AG04449 (cell line): ENCODE measurements around the gene SELENOW.
"Not testable (repeated sequence)": the region's sequence is repeated elsewhere in the genome, so short reads cannot be mapped to it uniquely, and the experiment has no call there.

Experiments
- CTCF ChIA-PET: fragments of 350-600 bp; formaldehyde crosslinking; extraction: SDS; loops from one replicate; lab custom pipeline; 2021; ENCODE audit warnings: antibody characterized with exemption; lab: Yijun Ruan, JAX
- POLR2A ChIA-PET: fragments of 400-600, 350-600 bp; formaldehyde crosslinking; extraction: SDS; loops from one replicate; lab custom pipeline; 2020; ENCODE audit warnings: antibody characterized with exemption, inconsistent platforms; lab: Yijun Ruan, JAX
- DNase-seq: peaks from one replicate; pipeline ENCODE4 v3.0.0-alpha.2; 2010; ENCODE audit warnings: low read depth, low spot score
- H3K4me3 ChIP-seq: 2 replicates; pipeline ENCODE4 v1.5.1; 2011; ENCODE audit warnings: low read depth, mild to moderate bottlenecking, control low read depth, low read length
- TF ChIP-seq, protein P1 (sequence below): IDR thresholded peaks from one replicate; pipeline ENCODE4 v1.5.1; 2011; ENCODE audit warnings: mild to moderate bottlenecking, moderate library complexity, low read length, control low read depth, inconsistent platforms; ENCODE audit not compliant: insufficient read depth; ENCODE audit errors: missing control alignments

SELENOW gene

DNA sequence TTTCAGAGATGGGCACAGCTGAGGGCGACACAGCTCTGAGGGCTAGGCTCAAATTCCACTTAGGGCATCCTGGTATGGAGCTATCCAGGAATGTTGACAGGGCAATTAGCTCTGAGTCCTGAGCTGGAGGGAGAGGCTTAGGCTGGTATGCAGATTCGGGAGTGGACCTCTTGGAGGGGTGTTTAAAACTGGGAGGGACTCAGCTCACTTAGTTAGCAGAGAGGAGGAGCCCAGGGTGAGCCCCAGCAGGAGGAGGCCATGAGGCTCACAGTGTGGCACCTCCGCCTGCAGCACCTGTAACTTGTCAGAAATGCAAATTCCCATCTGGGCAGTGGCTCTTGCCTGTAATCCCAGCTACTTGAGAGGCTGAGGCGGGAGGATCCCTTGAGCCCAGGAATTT is 43.4 kb upstream of the SELENOW start:
- TF ChIP-seq, protein P1, sequence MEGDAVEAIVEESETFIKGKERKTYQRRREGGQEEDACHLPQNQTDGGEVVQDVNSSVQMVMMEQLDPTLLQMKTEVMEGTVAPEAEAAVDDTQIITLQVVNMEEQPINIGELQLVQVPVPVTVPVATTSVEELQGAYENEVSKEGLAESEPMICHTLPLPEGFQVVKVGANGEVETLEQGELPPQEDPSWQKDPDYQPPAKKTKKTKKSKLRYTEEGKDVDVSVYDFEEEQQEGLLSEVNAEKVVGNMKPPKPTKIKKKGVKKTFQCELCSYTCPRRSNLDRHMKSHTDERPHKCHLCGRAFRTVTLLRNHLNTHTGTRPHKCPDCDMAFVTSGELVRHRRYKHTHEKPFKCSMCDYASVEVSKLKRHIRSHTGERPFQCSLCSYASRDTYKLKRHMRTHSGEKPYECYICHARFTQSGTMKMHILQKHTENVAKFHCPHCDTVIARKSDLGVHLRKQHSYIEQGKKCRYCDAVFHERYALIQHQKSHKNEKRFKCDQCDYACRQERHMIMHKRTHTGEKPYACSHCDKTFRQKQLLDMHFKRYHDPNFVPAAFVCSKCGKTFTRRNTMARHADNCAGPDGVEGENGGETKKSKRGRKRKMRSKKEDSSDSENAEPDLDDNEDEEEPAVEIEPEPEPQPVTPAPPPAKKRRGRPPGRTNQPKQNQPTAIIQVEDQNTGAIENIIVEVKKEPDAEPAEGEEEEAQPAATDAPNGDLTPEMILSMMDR: no peak
- ChIA-PET POLR2A (interaction anchor here (0.6 to 2.1 kb wide), 5 partner anchors 9 to 22 kb away, joined by 3 to 12 read pairs (median 5); no protein-coding TSS in a partner anchor), CTCF (interaction anchor here (0.7 to 2.5 kb wide), 3 partner anchors 8 to 22 kb away, joined by 3 to 10 read pairs (median 7); partner anchors contain the start of gene EHD2)
- H3K4me3 ChIP-seq: no peak overlapping the region
- DNase-seq: no peak

DNA sequence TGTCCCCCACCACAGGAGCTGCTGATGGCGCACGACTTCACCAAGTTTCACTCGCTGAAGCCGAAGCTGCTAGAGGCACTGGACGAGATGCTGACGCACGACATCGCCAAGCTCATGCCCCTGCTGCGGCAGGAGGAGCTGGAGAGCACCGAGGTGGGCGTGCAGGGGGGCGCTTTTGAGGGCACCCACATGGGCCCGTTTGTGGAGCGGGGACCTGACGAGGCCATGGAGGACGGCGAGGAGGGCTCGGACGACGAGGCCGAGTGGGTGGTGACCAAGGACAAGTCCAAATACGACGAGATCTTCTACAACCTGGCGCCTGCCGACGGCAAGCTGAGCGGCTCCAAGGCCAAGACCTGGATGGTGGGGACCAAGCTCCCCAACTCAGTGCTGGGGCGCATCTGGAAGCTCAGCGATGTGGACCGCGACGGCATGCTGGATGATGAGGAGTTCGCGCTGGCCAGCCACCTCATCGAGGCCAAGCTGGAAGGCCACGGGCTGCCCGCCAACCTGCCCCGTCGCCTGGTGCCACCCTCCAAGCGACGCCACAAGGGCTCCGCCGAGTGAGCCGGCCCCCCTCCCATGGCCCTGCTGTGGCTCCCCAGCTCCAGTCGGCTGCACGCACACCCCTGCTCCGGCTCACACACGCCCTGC is 37.5 kb upstream of the SELENOW start:
- CTCF ChIA-PET: interaction anchor here (3.9 kb wide), 1 partner anchor 28 kb away, joined by 49 read pairs; the partner anchor contains the start of gene EHD2
- no peak overlapping the region for H3K4me3 ChIP-seq
- TF ChIP-seq, protein P1: no peak
- POLR2A ChIA-PET: interaction anchor here (0.5 to 4.4 kb wide), 3 partner anchors 18 to 25 kb away, joined by 3 to 32 read pairs (median 16); no protein-coding TSS in a partner anchor
- DNase-seq: no peak

DNA sequence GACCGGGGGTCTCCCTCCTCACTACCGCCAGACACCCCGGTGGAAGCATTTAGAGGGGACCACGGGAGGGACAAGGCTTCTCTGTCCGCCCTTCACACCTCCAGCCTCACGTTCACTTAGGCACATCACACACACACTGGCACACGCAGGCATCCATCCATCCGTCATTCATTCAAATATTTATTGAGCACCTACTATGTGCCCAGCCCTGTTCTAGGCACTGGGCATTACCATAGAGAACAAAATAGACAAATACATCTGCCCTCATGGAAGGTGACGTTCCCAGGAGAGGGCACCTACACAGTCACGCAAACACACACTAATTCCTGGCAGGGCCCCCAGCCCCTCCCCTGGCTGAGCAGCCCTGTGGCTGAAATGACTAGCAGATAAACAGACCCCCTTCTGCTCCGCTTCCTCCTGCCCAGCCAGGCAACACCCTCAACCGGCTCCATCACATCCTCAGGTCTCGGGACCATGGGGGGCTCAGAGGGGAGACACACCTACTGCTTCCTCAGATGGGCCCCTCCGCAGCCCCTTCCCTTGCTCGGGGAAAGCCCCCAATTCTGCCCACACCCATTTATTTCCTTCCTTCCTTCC is 36.9 kb upstream of the SELENOW start:
- ChIA-PET POLR2A (interaction anchor here (2.4 to 4.4 kb wide), 2 partner anchors 19 to 22 kb away, joined by 16 to 32 read pairs; no protein-coding TSS in a partner anchor), CTCF (interaction anchor here (3.9 kb wide), 1 partner anchor 28 kb away, joined by 49 read pairs; the partner anchor contains the start of gene EHD2)
- DNase-seq: no peak
- no peak overlapping the region for H3K4me3 ChIP-seq
- TF ChIP-seq, protein P1: no peak

- no peak for DNase-seq
- ChIA-PET POLR2A (interaction anchor here (0.6 to 4.0 kb wide), 8 partner anchors 13 to 30 kb away, joined by 3 to 75 read pairs (median 4); partner anchors contain the start of gene EHD2), CTCF (interaction anchor here (0.7 to 7.1 kb wide), 6 partner anchors 7 to 31 kb away, joined by 3 to 211 read pairs (median 17); partner anchors contain the start of gene EHD2)
- TF ChIP-seq, protein P1: no peak
- H3K4me3 ChIP-seq: peak overlapping the region; percentile 29
These were observed 35.9 kb upstream of the SELENOW start for GRCh38 chr19:47742634-47743033.

GRCh38 chr19:47745010-47745901 is 33.2 kb upstream of the SELENOW start, which contains the start of gene NOP53:
NOP53 (plus strand) TSS chr19:47745546; CDS start chr19:47745560, 14 bp downstream.
- H3K4me3 ChIP-seq: peak within 1 kb of the TSS; percentile 78
- ChIA-PET CTCF (interaction anchor here (1.1 to 7.1 kb wide), 7 partner anchors 12 to 309 kb away, joined by 5 to 211 read pairs (median 14); partner anchors contain the start of gene EHD2), POLR2A (interaction anchor here (1.8 to 4.0 kb wide), 4 partner anchors 22 to 32 kb away, joined by 7 to 75 read pairs (median 36); partner anchors contain the start of gene EHD2)
- TF ChIP-seq, protein P1: no peak
- DNase-seq: peak; percentile 85

DNA sequence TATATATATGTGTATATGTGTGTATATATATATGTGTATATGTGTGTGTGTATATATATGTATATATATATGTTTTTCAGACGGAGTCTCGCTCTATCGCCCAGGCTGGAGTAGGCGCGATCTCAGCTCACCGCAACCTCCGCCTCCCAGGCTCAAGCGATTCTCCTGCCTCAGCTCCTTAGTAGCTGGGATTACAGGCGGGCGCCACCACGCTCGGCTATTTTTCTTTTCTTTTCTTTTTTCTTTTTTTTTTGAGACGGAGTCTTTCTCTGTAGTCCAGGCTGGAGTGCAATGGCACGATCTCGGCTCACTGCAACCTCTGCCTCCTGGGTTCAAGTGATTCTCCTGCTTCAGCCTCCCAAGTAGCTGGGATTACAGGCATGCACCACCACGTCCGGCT is 32.4 kb upstream of the SELENOW start:
- ChIA-PET CTCF (interaction anchor here (1.1 to 7.1 kb wide), 3 partner anchors 19 to 310 kb away, joined by 5 to 211 read pairs (median 6); partner anchors contain the start of gene EHD2), POLR2A (interaction anchor here (1.8 to 4.0 kb wide), 4 partner anchors 23 to 33 kb away, joined by 7 to 75 read pairs (median 36); partner anchors contain the start of gene EHD2)
- H3K4me3 ChIP-seq: peak overlapping the region; percentile 78
- DNase-seq: not testable (repeated sequence)
